DOHH2 (cell line): ENCODE data around the gene KIF13A.

Experiments used
- H3F3A ChIP-seq: fragments of 200-600 bp; sonication (generic), shearing (Covaris generic); 2 replicates; pipeline ENCODE4 v1.6.0; 2016; ENCODE audit warnings: antibody characterized with exemption, mild to moderate bottlenecking; ENCODE audit not compliant: control insufficient read depth, insufficient read depth
- H3K27ac ChIP-seq: fragments of 200-600 bp; sonication (generic); 2 replicates; pipeline ENCODE4 v1.5.1; 2014; ENCODE audit warnings: low read depth, mild to moderate bottlenecking, low read length, moderate library complexity
- H3K27me3 ChIP-seq: fragments of 200-600 bp; sonication (generic); 2 replicates; pipeline ENCODE4 v1.6.1; 2014; ENCODE audit warnings: mild to moderate bottlenecking, low read length, mixed read lengths; ENCODE audit not compliant: control insufficient read depth
- H3K36me3 ChIP-seq: fragments of 200-600 bp; sonication (generic); 2 replicates; pipeline ENCODE4 v1.6.1; 2014; ENCODE audit warnings: mild to moderate bottlenecking, low read length, moderate library complexity, mixed read lengths; ENCODE audit not compliant: control insufficient read depth
- H3K4me1 ChIP-seq: fragments of 200-600 bp; sonication (generic); 2 replicates; pipeline ENCODE4 v1.6.1; 2014; ENCODE audit warnings: mild to moderate bottlenecking, low read length, mixed read lengths; ENCODE audit not compliant: control insufficient read depth
- H3K4me2 ChIP-seq: fragments of 200-600 bp; sonication (generic); 2 replicates; pipeline ENCODE4 v1.6.0; 2014; ENCODE audit warnings: mild to moderate bottlenecking, low read length, moderate library complexity
- H3K4me3 ChIP-seq: fragments of 200-600 bp; sonication (generic); 2 replicates; pipeline ENCODE4 v1.5.1; 2014; ENCODE audit warnings: mild to moderate bottlenecking, low read length, mixed read lengths
- H3K79me2 ChIP-seq: fragments of 200-600 bp; sonication (generic); 2 replicates; pipeline ENCODE4 v1.6.1; 2014; ENCODE audit warnings: mild to moderate bottlenecking, low read length, mixed read lengths; ENCODE audit not compliant: control insufficient read depth
- H3K9me2 ChIP-seq: fragments of 200-600 bp; sonication (generic); replicated peaks from 2 replicates; pipeline ENCODE4 v1.6.1; 2014; ENCODE audit warnings: mild to moderate bottlenecking, low read length, mixed read lengths; ENCODE audit not compliant: control insufficient read depth
- H3K9me3 ChIP-seq: fragments of 200-600 bp; sonication (generic); 2 replicates; pipeline ENCODE4 v1.6.1; 2014; ENCODE audit warnings: antibody characterized with exemption, low read length, mixed read lengths; ENCODE audit not compliant: control insufficient read depth, insufficient read depth
- H4K20me1 ChIP-seq: fragments of 200-600 bp; sonication (generic); 2 replicates; pipeline ENCODE4 v1.6.0; 2014; ENCODE audit warnings: low read depth, mild to moderate bottlenecking, antibody characterized with exemption, low read length, moderate library complexity; ENCODE audit not compliant: control insufficient read depth, insufficient read depth
- EZH2phosphoT487 ChIP-seq: fragments of 200-600 bp; sonication (generic); IDR thresholded peaks from 2 replicates; pipeline ENCODE4 v1.6.1; 2017; ENCODE audit warnings: borderline replicate concordance, mild to moderate bottlenecking, antibody characterized with exemption, low read length, moderate library complexity, mixed read lengths
- TF ChIP-seq, protein P1 (sequence below): fragments of 200-600 bp; sonication (generic); IDR thresholded peaks from one replicate; pipeline ENCODE4 v1.5.1; 2014; ENCODE audit warnings: antibody characterized with exemption, mild to moderate bottlenecking, low read depth, low read length; ENCODE audit not compliant: poor library complexity, severe bottlenecking

The KIF13A gene

DNA sequence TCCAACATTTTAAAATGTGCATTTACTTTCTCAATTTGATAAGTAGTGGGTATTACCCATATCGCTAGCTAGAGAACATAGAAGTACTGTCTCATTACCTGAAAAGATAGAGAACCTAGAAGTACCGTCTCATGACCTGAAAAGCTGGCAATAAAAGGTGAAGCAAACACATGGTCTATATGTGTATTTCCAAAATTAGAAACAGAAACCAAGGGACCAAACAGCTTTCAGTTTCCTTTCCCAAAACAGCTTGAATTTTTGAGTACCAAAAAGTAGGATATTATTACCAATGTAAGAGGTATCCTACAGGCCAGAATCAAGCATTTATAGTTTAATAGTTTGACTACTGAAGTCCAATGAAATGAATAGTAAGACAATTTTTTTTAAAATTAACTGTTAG lies 77.2 kb downstream of the KIF13A start:
- Histone ChIP-seq H3K9me3 (no peaks in the 10 kb centered on the region), H3K4me3 (no peak overlapping the region), H3K36me3 (no peaks in the 10 kb centered on the region), H3K79me2 (no peaks in the 10 kb centered on the region), H3K27ac (no peak overlapping the region), H3K4me2 (no peak overlapping the region), H4K20me1 (no peaks in the 10 kb centered on the region), H3K27me3 (no peaks in the 10 kb centered on the region), H3K9me2 (no peaks in the 10 kb centered on the region), H3F3A (no peaks in the 10 kb centered on the region), H3K4me1 (no peaks in the 10 kb centered on the region)
- TF ChIP-seq, protein P1, sequence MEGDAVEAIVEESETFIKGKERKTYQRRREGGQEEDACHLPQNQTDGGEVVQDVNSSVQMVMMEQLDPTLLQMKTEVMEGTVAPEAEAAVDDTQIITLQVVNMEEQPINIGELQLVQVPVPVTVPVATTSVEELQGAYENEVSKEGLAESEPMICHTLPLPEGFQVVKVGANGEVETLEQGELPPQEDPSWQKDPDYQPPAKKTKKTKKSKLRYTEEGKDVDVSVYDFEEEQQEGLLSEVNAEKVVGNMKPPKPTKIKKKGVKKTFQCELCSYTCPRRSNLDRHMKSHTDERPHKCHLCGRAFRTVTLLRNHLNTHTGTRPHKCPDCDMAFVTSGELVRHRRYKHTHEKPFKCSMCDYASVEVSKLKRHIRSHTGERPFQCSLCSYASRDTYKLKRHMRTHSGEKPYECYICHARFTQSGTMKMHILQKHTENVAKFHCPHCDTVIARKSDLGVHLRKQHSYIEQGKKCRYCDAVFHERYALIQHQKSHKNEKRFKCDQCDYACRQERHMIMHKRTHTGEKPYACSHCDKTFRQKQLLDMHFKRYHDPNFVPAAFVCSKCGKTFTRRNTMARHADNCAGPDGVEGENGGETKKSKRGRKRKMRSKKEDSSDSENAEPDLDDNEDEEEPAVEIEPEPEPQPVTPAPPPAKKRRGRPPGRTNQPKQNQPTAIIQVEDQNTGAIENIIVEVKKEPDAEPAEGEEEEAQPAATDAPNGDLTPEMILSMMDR, result no peak
- TF ChIP-seq EZH2phosphoT487, result no peak

DNA sequence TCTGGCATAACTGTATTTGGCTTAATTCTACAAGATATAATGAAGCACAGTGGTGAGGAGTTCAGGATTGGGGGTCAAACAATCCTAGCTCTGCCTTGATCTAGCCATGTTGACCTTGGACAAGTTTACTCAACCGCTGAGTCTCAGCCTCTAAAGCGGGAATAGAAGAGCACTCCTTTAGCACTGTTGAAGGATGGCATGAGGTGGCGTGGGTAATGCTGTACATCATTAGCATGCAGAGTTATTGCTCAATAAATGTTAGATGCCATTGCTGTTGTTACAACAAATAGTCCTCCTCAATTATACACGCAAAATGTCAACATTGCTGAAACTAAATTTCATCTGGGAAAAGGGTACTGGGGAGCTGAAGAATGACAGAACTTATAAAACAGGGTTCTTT lies 78.6 kb downstream of the KIF13A start:
- Histone ChIP-seq H3K36me3 (no peaks in the 10 kb centered on the region), H3K9me3 (no peaks in the 10 kb centered on the region), H4K20me1 (no peaks in the 10 kb centered on the region), H3K4me1 (no peaks in the 10 kb centered on the region), H3K4me2 (no peak overlapping the region), H3K79me2 (no peaks in the 10 kb centered on the region), H3F3A (no peaks in the 10 kb centered on the region), H3K9me2 (no peaks in the 10 kb centered on the region), H3K4me3 (no peak overlapping the region), H3K27ac (no peak overlapping the region), H3K27me3 (no peaks in the 10 kb centered on the region)
- TF ChIP-seq, protein P1, result no peak
- TF ChIP-seq EZH2phosphoT487, result no peak

DNA sequence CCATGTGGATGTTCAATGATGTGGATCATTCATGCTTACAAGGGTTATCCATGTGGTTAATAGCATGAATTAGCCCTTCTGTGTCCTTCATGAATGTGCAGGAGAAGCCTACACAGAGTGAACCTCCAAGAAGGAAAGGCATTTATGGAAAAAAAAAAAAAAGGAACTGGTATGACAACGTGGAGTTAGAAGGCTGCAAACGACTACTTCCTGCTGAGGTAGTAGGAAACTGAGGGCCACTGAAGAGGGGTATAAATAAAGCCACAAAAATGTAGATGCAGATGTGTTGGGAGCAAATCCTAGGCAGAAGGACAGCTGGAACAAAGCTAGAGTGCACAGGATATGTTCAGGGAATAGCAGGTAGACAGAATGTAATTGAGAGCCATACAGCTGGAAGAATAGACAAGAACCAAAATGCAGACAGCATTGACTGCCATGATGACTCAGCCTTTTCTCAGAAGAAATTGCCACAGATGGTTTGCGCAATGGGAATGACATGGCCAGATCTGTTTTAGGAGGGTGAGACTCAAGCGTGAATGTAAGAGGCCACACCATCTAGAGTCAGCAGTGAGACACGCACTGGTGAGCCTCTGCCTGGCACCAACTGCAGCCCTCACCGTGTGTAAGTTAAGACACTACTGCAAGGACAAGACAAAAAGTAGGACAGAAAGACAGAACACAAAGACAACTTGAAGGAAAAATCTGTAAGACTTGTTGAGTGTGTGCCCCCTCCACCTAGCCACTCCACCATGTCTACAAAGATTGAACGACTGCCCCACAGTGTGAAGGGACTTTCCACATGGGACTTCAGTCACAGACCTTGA lies 79.8 kb downstream of the KIF13A start:
- no peaks in the 10 kb centered on the region for H3K9me2 ChIP-seq
- H3K27me3 ChIP-seq, result no peaks in the 10 kb centered on the region
- H3K27ac ChIP-seq, result no peak overlapping the region
- H3F3A ChIP-seq, result no peaks in the 10 kb centered on the region
- no peak overlapping the region for H3K4me3 ChIP-seq
- TF ChIP-seq EZH2phosphoT487, result no peak
- TF ChIP-seq, protein P1, result no peak
- no peaks in the 10 kb centered on the region for H4K20me1 ChIP-seq
- H3K36me3 ChIP-seq, result no peaks in the 10 kb centered on the region
- H3K79me2 ChIP-seq, result no peaks in the 10 kb centered on the region
- no peak overlapping the region for H3K4me2 ChIP-seq
- H3K9me3 ChIP-seq, result no peaks in the 10 kb centered on the region
- no peaks in the 10 kb centered on the region for H3K4me1 ChIP-seq
